ENCODE data around the gene MLLT10.
"Not testable (repeated sequence)": the region's sequence is repeated elsewhere in the genome, so short reads cannot be mapped to it uniquely, and the experiment has no call there.

The MLLT10 gene

DNA sequence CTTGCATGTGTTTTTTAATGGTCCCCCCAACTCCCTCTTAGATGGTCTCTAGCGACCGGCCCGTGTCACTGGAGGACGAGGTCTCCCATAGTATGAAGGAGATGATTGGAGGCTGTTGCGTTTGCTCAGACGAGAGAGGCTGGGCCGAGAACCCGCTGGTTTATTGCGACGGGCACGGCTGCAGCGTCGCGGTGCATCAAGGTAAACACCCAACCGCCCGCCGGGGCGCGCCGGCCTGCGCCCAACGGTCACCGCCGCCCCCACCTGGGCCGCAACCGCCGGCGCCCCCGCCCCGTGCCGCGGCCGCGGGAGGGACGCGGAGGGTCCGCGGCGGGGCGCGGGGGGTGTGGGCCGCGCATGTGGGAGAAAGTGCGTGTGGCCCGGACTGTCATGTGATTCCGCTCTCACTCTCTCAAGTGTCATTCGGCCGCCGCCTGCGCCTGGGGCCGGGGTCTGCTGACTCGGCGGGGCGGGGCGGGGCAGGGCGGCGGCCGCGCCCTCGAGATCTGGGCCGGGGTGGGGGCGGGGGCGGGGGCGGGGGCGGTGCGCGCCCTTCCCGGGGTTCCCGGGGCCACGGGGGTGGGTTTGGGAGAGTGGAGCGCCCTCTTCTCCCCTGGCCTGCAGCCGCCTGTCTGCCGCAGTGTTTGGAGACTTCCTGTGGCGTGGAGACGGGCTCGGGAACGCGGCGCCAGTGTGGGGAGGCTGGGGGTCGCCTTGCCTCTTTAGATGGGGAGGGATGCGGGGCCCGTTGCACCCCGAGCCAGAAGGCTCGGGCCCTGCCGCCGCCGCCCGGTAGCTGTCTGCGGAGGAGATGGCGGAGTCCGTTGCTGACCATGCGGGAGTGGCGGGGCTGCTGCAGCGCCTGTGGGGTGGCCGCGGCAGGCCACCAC, 817 bp downstream of the MLLT10 start:
- peaks cover 22% of the 10 kb centered on the region for H3K4me1 Mint-ChIP-seq (ENCODE audit: low read depth)
- no peaks in the 10 kb centered on the region for H3K9me3 Mint-ChIP-seq
- DNase-seq (ENCODE audit: low spot score): peak; percentile 51
- H3K27ac Mint-ChIP-seq: peak overlapping the region; percentile 89
- peaks cover 9% of the 10 kb centered on the region for H3K27me3 Mint-ChIP-seq (ENCODE audit: low read depth)
- peak overlapping the region; percentile 83 for H3K4me3 Mint-ChIP-seq
- H3K36me3 Mint-ChIP-seq (ENCODE audit: low read depth): peaks cover 22% of the 10 kb centered on the region

DNA sequence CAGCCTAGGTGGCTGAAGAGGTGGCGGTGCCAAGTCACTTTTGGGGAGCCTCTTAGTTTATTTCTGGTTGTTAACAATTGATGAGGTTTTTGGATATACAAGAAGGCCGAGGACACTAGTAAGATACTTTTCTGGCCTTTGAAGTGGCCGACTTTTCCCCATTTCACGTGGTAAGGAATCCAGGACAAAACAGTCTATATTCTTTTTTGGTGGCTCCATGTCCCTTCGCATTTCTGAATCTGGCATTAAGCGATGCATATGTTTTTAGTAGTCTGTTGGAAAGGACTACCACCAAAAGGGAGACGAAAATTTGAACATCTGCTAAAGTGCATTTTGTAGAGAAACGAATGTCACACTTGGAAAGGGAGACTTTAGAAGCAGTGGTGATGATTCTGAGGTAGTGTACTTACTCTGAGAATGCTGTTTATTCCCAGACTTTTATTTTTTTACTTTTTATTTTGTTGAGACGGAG, 1.5 kb downstream of the MLLT10 start:
- Mint-ChIP-seq H3K27me3 (ENCODE audit: low read depth) (peaks cover 4% of the 10 kb centered on the region), H3K4me3 (peak overlapping the region; percentile 70), H3K4me1 (ENCODE audit: low read depth) (peaks cover 22% of the 10 kb centered on the region), H3K9me3 (no peaks in the 10 kb centered on the region), H3K36me3 (ENCODE audit: low read depth) (peaks cover 26% of the 10 kb centered on the region), H3K27ac (peak overlapping the region; percentile 76)
- DNase-seq (ENCODE audit: low spot score): no peak

DNA sequence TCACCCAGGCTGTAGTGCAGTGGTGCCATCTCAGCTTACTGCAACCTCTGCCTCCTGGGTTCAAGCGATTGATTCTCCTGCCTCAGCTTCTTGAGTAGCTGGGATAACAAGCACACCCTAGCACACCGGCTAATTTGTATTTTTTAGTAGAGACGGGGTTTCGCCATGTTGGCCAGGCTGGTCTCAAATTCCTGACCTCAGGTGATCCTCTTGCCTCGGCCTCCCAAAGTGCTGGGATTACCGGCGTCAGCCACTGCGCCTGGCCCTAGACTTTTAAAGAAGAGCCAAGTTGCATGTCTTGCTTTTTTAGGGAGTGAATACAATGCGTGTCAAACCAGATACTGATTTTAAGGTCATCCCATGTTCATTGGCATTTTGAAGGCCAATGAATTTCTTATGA, 1.9 kb downstream of the MLLT10 start:
- not testable (repeated sequence) for DNase-seq (ENCODE audit: low spot score); H3K9me3 Mint-ChIP-seq; H3K27ac Mint-ChIP-seq; H3K27me3 Mint-ChIP-seq (ENCODE audit: low read depth)
- H3K36me3 Mint-ChIP-seq (ENCODE audit: low read depth): peaks cover 28% of the 10 kb centered on the region
- peak overlapping the region; percentile 70 for H3K4me3 Mint-ChIP-seq
- peaks cover 22% of the 10 kb centered on the region for H3K4me1 Mint-ChIP-seq (ENCODE audit: low read depth)

DNA sequence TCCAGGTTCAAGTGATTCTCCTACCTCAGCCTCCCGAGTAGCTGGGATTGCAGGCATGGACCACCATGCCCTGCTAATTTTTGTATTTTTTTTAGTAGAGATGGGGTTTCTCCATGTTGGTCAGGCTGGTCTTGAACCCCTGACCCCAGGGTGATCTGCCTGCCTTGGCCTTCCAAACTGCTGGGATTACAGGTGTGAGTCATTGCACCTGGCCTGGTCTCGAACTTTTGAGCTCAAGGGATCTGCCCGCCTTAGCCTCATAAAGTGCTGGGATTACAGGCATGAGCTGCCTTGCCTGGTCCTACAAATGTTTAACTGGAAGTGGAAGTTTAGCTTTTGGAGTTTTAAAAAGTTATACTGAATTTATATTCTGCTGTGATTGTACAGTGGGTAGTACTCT, 2.8 kb downstream of the MLLT10 start:
- H3K27ac Mint-ChIP-seq: no peak overlapping the region

DNA sequence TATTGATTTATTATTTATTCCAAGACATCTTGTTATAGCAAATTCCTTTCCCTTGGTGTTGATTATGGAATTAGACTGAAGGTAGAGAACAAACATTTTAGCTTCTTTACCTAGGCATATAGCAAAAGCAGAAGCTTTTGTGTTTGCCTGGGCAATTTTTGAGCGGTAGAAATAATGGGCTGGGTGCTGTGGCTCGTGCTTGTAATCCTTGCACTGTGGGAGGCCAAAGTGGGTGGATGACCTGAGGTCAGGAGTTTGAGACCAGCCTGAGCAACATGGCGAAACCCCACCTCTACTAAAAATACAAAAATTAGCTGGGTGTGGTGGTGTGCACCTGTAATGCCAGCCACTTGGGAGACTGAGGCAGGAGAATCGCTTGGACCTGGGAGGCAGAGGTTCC, 6.7 kb downstream of the MLLT10 start:
- not testable (repeated sequence) for H3K4me1 Mint-ChIP-seq (ENCODE audit: low read depth); H3K9me3 Mint-ChIP-seq; H3K27me3 Mint-ChIP-seq (ENCODE audit: low read depth); H3K27ac Mint-ChIP-seq; DNase-seq (ENCODE audit: low spot score); H3K4me3 Mint-ChIP-seq
- H3K36me3 Mint-ChIP-seq (ENCODE audit: low read depth): peaks cover 52% of the 10 kb centered on the region

More for the DNA sequence above, 2.8 kb downstream of the MLLT10 start:
- Mint-ChIP-seq H3K9me3 (no peaks in the 10 kb centered on the region), H3K4me1 (ENCODE audit: low read depth) (peaks cover 22% of the 10 kb centered on the region), H3K36me3 (ENCODE audit: low read depth) (peaks cover 36% of the 10 kb centered on the region), H3K27me3 (ENCODE audit: low read depth) (no peaks in the 10 kb centered on the region), H3K4me3 (peak overlapping the region; percentile 10)
- no peak for DNase-seq (ENCODE audit: low spot score)

DNA sequence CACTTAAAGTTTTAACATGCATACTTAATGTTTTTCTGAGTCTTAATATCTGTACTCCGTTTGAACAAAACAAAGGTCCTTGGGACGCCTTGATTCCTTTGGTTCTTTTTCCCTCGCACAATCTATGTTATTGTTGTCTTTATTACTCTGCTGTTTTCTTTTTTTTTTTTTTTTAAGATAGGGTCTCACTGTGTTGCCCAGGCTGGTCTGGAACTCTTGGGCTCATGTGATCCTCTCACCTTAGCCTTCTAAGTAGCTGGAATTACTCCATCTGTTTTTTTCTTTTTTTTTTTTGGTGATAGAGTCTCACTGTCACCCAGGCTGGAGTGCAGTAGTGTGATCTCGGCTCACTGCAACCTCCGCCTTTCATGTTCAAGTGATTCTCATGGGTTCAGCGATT, 13.2 kb downstream of the MLLT10 start:
- no peaks in the 10 kb centered on the region for H3K9me3 Mint-ChIP-seq
- H3K4me3 Mint-ChIP-seq: no peak overlapping the region
- H3K27ac Mint-ChIP-seq: no peak overlapping the region
- H3K27me3 Mint-ChIP-seq (ENCODE audit: low read depth): no peaks in the 10 kb centered on the region
- peaks cover 3% of the 10 kb centered on the region for H3K4me1 Mint-ChIP-seq (ENCODE audit: low read depth)
- H3K36me3 Mint-ChIP-seq (ENCODE audit: low read depth): peaks cover 48% of the 10 kb centered on the region
- no peak for DNase-seq (ENCODE audit: low spot score)

DNA sequence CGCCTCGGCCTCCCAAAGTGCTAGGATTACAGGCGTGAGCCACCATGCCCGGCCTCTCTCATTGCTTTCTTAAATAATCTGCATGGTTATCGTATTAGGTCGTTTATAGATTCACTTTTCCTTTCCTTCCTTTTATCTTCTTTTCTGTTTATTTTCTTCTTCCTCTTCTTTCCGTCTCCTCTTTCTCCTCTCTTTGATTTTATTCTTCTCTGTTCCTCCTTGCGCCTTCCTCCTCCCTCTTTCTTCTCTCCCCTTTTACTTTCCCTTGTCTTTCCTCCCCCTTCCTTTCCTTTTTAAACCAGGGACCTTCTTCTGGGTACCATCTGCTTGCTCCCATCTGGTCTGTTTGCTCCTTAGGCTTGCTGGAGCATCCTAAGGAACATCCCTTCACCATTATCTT, 18.6 kb downstream of the MLLT10 start:
- H3K27ac Mint-ChIP-seq: no peak overlapping the region
- peaks cover 3% of the 10 kb centered on the region for H3K4me1 Mint-ChIP-seq (ENCODE audit: low read depth)

DNA sequence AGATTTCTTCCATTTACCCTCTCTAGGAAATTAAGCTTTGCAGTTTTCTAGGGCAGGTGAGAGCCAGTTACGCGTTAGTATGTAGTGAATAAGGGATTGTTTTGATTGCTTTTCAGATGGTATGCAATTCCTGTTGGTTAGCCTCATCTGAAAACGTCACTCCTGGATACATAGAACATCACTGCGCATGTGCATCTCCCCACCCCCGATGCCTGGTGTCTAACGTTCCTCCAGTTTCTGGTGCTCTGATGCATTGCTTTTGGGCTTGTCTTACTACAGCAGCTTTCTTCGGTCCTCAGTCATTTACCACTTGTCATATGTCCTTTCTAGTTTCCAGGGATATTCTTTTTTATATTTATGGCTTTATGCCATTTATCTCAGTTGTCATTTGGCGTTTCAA, 22.5 kb downstream of the MLLT10 start:
- no peak overlapping the region for H3K4me3 Mint-ChIP-seq
- H3K27ac Mint-ChIP-seq: no peak overlapping the region
- H3K4me1 Mint-ChIP-seq (ENCODE audit: low read depth): peaks cover 7% of the 10 kb centered on the region
- H3K27me3 Mint-ChIP-seq (ENCODE audit: low read depth): no peaks in the 10 kb centered on the region
- no peaks in the 10 kb centered on the region for H3K9me3 Mint-ChIP-seq
- DNase-seq (ENCODE audit: low spot score): no peak
- peaks cover 52% of the 10 kb centered on the region for H3K36me3 Mint-ChIP-seq (ENCODE audit: low read depth)

More for the DNA sequence above, 18.6 kb downstream of the MLLT10 start:
- DNase-seq (ENCODE audit: low spot score): no peak
- Mint-ChIP-seq H3K4me3 (no peak overlapping the region), H3K36me3 (ENCODE audit: low read depth) (peaks cover 51% of the 10 kb centered on the region), H3K27me3 (ENCODE audit: low read depth) (no peaks in the 10 kb centered on the region), H3K9me3 (no peaks in the 10 kb centered on the region)

DNA sequence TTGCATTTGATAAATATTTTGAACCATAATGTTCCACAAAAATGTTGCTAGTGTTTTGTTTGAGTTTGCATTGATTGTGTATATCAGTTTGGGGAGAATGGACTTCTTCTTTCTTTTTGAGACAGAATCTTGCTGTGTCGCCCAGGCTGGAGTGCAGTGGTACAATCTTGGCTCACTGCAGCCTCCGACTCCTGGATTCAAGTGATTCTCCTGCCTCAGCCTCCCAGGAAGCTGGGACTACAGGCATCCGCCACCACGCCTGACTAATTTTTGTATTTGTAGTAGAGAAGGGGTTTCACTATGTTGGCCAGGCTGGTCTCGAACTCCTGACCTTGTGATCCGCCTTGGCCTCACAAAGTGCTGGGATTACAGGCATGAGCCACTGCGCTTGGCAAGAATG, 25.0 kb downstream of the MLLT10 start:
- H3K4me3 Mint-ChIP-seq; H3K4me1 Mint-ChIP-seq (ENCODE audit: low read depth); H3K27me3 Mint-ChIP-seq (ENCODE audit: low read depth); H3K27ac Mint-ChIP-seq; H3K9me3 Mint-ChIP-seq; DNase-seq (ENCODE audit: low spot score): not testable (repeated sequence)
- peaks cover 43% of the 10 kb centered on the region for H3K36me3 Mint-ChIP-seq (ENCODE audit: low read depth)

DNA sequence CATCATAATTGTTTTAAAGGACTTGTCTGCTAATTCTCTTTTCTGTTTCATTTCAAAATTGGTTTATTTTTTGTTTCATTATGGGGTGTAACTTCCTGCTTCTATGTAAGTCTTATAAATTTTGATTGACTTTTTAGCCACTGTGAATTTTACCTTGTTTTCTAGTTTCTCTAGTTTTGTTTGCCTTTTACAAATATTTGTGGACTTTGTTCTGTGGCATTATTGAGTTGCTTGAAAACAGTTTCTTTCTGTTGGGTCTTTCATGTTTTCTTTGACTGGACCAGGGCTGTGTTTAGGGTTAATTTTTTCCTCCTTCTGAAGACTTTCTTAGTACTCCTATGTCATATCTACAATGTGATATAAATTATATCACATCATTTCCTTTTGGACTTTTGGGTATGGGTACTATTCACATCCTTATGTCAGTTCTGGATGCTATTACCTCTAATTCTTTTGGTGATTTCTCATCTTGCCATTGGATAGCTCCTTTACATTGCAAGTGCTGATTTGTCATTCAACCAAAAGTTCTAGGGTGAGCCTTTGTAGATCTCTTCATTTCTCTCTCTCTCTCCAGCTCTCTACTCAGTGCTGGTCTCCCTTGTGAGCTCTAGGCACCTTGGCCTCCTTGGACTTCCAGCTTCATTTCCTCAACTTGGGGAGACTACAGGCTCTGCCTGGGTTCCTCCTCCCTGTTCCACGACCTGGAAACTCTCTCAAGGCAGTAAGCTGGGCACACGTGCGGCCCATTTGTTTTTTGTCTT, 36.9 kb downstream of the MLLT10 start:
- H3K9me3 Mint-ChIP-seq: no peaks in the 10 kb centered on the region
- no peak overlapping the region for H3K4me3 Mint-ChIP-seq
- H3K27ac Mint-ChIP-seq: peak overlapping the region; percentile 75
- no peak for DNase-seq (ENCODE audit: low spot score)
- peaks cover 34% of the 10 kb centered on the region for H3K4me1 Mint-ChIP-seq (ENCODE audit: low read depth)
- peaks cover 46% of the 10 kb centered on the region for H3K36me3 Mint-ChIP-seq (ENCODE audit: low read depth)
- no peaks in the 10 kb centered on the region for H3K27me3 Mint-ChIP-seq (ENCODE audit: low read depth)

DNA sequence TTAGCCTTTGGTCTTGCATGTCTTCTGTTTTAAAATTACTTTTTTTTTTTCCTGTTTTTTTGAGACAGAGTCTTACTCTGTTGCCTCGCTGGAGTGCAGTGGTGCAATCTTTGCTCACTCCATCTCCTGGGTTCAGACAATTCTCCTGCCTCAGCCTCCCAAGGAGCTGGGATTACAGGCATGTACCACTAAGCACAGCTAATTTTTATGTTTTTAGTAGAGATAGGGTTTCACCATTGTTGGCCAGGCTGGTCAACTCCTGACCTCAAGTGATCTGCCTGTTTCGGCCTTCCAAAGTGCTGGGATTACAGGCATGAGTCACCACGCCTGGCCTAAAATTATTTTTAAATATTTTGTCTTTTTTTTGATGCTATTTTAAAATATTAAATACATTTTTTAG, 38.5 kb downstream of the MLLT10 start:
- Mint-ChIP-seq H3K36me3 (ENCODE audit: low read depth) (peaks cover 46% of the 10 kb centered on the region), H3K27ac (no peak overlapping the region), H3K4me1 (ENCODE audit: low read depth) (peaks cover 27% of the 10 kb centered on the region), H3K27me3 (ENCODE audit: low read depth) (no peaks in the 10 kb centered on the region), H3K9me3 (no peaks in the 10 kb centered on the region), H3K4me3 (no peak overlapping the region)
- DNase-seq (ENCODE audit: low spot score): no peak

DNA sequence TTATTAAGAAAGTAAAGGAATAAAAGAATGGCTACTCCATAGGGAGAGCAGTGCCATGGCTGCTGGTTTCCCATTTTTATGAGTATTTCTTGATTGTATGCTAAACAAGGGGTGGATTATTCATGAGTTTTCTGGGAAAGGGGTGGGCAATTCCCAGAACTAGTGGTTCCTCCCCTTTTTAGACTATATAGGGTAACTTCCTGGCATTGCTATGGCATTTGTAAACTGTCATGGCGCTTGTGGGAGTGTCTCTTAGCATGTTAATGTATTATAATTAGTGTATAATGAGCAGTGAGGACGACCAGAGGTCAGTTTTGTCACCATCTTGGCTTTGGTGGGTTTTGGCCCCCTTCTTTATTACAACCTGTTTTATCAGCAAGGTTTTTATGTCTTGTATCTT, 40.5 kb downstream of the MLLT10 start:
- not testable (repeated sequence) for H3K27ac Mint-ChIP-seq; H3K4me3 Mint-ChIP-seq; DNase-seq (ENCODE audit: low spot score); H3K27me3 Mint-ChIP-seq (ENCODE audit: low read depth); H3K9me3 Mint-ChIP-seq
- Mint-ChIP-seq H3K4me1 (ENCODE audit: low read depth) (peaks cover 29% of the 10 kb centered on the region), H3K36me3 (ENCODE audit: low read depth) (peaks cover 46% of the 10 kb centered on the region)

DNA sequence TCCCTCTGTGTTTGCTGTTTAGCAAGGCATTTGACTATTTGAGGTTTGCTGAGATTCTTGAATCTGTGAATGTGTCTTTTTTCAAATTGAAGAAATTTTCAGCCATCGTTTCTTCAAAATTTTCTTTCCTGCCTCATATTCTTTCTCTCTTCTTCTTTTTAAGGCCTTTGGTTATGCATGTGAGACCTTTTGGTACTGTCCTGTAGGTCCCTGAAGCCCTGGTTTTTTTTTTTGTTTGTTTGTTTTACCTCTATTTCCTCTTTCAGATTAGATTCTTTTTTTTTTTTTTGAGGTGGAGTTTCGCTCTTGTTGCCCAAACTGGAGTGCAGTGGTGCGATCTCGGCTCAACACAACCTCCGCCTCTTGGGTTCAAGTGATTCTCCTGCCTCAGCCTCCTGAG, 45.3 kb downstream of the MLLT10 start:
- H3K4me3 Mint-ChIP-seq: no peak overlapping the region
- H3K27ac Mint-ChIP-seq: no peak overlapping the region
- H3K36me3 Mint-ChIP-seq (ENCODE audit: low read depth): peaks cover 38% of the 10 kb centered on the region
- no peak for DNase-seq (ENCODE audit: low spot score)
- H3K9me3 Mint-ChIP-seq: peaks cover 5% of the 10 kb centered on the region
- peaks cover 17% of the 10 kb centered on the region for H3K4me1 Mint-ChIP-seq (ENCODE audit: low read depth)
- no peaks in the 10 kb centered on the region for H3K27me3 Mint-ChIP-seq (ENCODE audit: low read depth)

DNA sequence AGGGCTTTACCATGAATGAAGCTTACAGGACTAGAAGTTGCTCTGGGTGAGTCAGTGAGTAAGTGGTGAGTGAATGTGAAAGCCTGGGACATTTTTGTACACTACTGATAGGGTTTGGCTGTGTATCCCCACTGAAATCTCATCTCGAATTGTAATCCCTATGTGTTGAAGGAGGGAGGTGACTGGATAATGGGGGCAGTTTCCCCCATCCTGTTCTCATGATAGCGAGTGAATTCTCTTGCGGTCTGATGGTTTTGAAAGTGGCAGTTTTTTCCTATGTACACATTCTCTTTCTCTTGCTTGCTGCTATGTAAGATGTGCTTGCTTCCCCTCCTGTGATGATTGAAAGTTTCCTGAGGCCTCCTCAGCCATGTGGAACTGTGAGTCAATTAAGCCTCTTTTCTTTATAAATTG, 47.4 kb downstream of the MLLT10 start:
- H3K9me3 Mint-ChIP-seq; H3K4me3 Mint-ChIP-seq; H3K27me3 Mint-ChIP-seq (ENCODE audit: low read depth): not testable (repeated sequence)
- peaks cover 35% of the 10 kb centered on the region for H3K36me3 Mint-ChIP-seq (ENCODE audit: low read depth)
- H3K27ac Mint-ChIP-seq: peak overlapping the region; percentile 73
- DNase-seq (ENCODE audit: low spot score): peak; percentile 66
- peaks cover 23% of the 10 kb centered on the region for H3K4me1 Mint-ChIP-seq (ENCODE audit: low read depth)

Measured in T-helper 2 cell treated with Interferon-gamma antibody and Interleukin-4, amounts not matched to agents 5 μg/mL and 100 μg/mL, for 36 hours (primary cell).